ENCODE data around the gene MAPK8IP3. TPM values are rescaled to one million over a fixed set of nuclear protein-coding genes. Genes with fewer than 3 reads are reported as not detected.

Gene MAPK8IP3
- total RNA-seq, 1 donor from 2014 or later, result 55.6 TPM

GRCh38 chr16:1772362-1772907, 66.4 kb downstream of the MAPK8IP3 start, which contains the start of gene EME2:
Gene EME2, plus strand, starts transcription at chr16:1772810. Its CDS starts 418 bp downstream, at chr16:1773228.
- DNase-seq (ENCODE audit: low spot score), result no peak

GRCh38 chr16:1772908-1773702, 67.1 kb downstream of the MAPK8IP3 start, which contains the start of gene MRPS34:
Gene MRPS34, minus strand, starts transcription at chr16:1773134. Its CDS starts 15 bp downstream, at chr16:1773119.
- peak; percentile 96 for DNase-seq (ENCODE audit: low spot score)

- no peak for DNase-seq (ENCODE audit: low spot score)
Observed at GRCh38 chr16:1773703-1774447, 67.9 kb downstream of the MAPK8IP3 start.

- no peak for DNase-seq (ENCODE audit: low spot score)
Observed at GRCh38 chr16:1774448-1774780, 68.4 kb downstream of the MAPK8IP3 start.

- DNase-seq (ENCODE audit: low spot score), result no peak
Observed at GRCh38 chr16:1775006-1775845, 69.2 kb downstream of the MAPK8IP3 start.

GRCh38 chr16:1775846-1776671, 70.1 kb downstream of the MAPK8IP3 start:
- no peak for DNase-seq (ENCODE audit: low spot score)

GRCh38 chr16:1776672-1776955, 70.6 kb downstream of the MAPK8IP3 start:
- DNase-seq (ENCODE audit: low spot score), result no peak

GRCh38 chr16:1776991-1777374, 71.0 kb downstream of the MAPK8IP3 start:
- no peak for DNase-seq (ENCODE audit: low spot score)

- DNase-seq (ENCODE audit: low spot score), result no peak
Observed at GRCh38 chr16:1777375-1778199, 71.6 kb downstream of the MAPK8IP3 start.

GRCh38 chr16:1778200-1779179, 72.5 kb downstream of the MAPK8IP3 start:
- DNase-seq (ENCODE audit: low spot score), result no peak

GRCh38 chr16:1779234-1779701, 73.3 kb downstream of the MAPK8IP3 start:
- no peak for DNase-seq (ENCODE audit: low spot score)

GRCh38 chr16:1779741-1780676, 74.0 kb downstream of the MAPK8IP3 start:
- DNase-seq (ENCODE audit: low spot score), result no peak

GRCh38 chr16:1780677-1781072, 74.7 kb downstream of the MAPK8IP3 start:
- DNase-seq (ENCODE audit: low spot score), result no peak

- no peak for DNase-seq (ENCODE audit: low spot score)
Observed at GRCh38 chr16:1781254-1781653, 75.3 kb downstream of the MAPK8IP3 start.

- no peak for DNase-seq (ENCODE audit: low spot score)
Observed at GRCh38 chr16:1781758-1782407, 75.9 kb downstream of the MAPK8IP3 start.

GRCh38 chr16:1782408-1783264, 76.6 kb downstream of the MAPK8IP3 start, which contains the start of the genes NUBP2 and SPSB3:
Gene NUBP2, plus strand, starts transcription at chr16:1782960. Its CDS starts 61 bp downstream, at chr16:1783021.
Gene SPSB3, minus strand, starts transcription at chr16:1782571. Its CDS starts 1,088 bp downstream, at chr16:1781483.
- peak; percentile 100 for DNase-seq (ENCODE audit: low spot score)

Data from mesenteric fat pad (tissue), 1 donor.